Erythroblast (primary cell): ENCODE data around the gene RMP24.

Source experiments
- GATA1 ChIP-seq: IDR thresholded peaks from 2 replicates; pipeline ENCODE4 v1.6.1; 2011; ENCODE audit warnings: low read depth, mild to moderate bottlenecking, control low read depth, low read length, moderate library complexity
- POLR2A ChIP-seq: IDR thresholded peaks from 2 replicates; pipeline ENCODE4 v1.6.1; 2011; ENCODE audit warnings: mild to moderate bottlenecking, low read length

- TF ChIP-seq POLR2A (no peak), GATA1 (no peak)
These were observed 8.2 kb upstream of the RMP24 start for GRCh38 chr18:35964319-35964718.
